ENCODE results near the gene GHR.
"Not testable (repeated sequence)": the region's sequence is repeated elsewhere in the genome, so short reads cannot be mapped to it uniquely, and the experiment has no call there.

The GHR gene

DNA sequence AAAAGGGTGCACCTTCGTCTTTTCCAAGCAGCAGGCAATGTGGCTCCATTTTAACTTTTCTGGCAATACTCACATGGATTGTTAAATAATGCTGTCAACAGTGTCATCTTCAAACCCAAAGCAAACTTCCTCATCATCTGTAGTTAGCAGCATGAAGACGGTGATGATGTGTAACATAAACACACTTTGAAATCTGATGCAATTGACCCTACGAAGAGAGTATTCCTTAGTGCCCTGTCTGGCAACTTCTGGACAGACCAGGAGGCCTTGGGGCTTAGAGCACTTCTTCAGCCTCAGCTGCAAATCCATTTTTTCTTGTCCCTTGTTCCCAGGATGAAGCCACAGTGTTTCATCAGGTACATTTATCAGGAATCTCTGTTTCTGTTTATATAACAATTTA, 149.1 kb downstream of the GHR start:
- no peak overlapping the region for H3K27ac ChIP-seq (replicated peaks)

GRCh38 chr5:42573386-42573785, 150.1 kb downstream of the GHR start:
- Histone ChIP-seq H3K27ac (replicated peaks) (no peak overlapping the region), H3K4me3 (replicated peaks; ENCODE audit: insufficient read depth, low read length) (no peak overlapping the region), H3K27me3 (ENCODE audit: insufficient read depth, poor library complexity, severe bottlenecking) (no peaks in the 10 kb centered on the region)
- no peak for DNase-seq (ENCODE audit: low read depth in 1 of 2, low spot score in 1 of 2)
- TF ChIP-seq POLR2AphosphoS5 (IDR thresholded peaks at IDR 0.05; ENCODE audit: low read depth) (no peak), GABPA (IDR thresholded peaks at IDR 0.05; ENCODE audit: low read depth) (no peak), REST (IDR thresholded peaks at IDR 0.05; ENCODE audit: insufficient replicate concordance, low read depth) (no peak), SPI1 (IDR thresholded peaks at IDR 0.05; ENCODE audit: borderline replicate concordance, low read depth) (no peak), CTCF (IDR thresholded peaks at IDR 0.05; ENCODE audit: insufficient read depth, low read length) (no peak)

More for the DNA sequence above, 149.1 kb downstream of the GHR start:
- Histone ChIP-seq H3K4me3 (replicated peaks; ENCODE audit: insufficient read depth, low read length) (no peak overlapping the region), H3K27me3 (ENCODE audit: insufficient read depth, poor library complexity, severe bottlenecking) (no peaks in the 10 kb centered on the region)
- no peak for DNase-seq (ENCODE audit: low read depth in 1 of 2, low spot score in 1 of 2)
- TF ChIP-seq POLR2AphosphoS5 (IDR thresholded peaks at IDR 0.05; ENCODE audit: low read depth) (no peak), CTCF (IDR thresholded peaks at IDR 0.05; ENCODE audit: insufficient read depth, low read length) (no peak), SPI1 (IDR thresholded peaks at IDR 0.05; ENCODE audit: borderline replicate concordance, low read depth) (no peak), GABPA (IDR thresholded peaks at IDR 0.05; ENCODE audit: low read depth) (no peak), REST (IDR thresholded peaks at IDR 0.05; ENCODE audit: insufficient replicate concordance, low read depth) (no peak)

GRCh38 chr5:42575914-42576313, 152.7 kb downstream of the GHR start:
- not testable (repeated sequence) for DNase-seq (ENCODE audit: low read depth in 1 of 2, low spot score in 1 of 2); H3K27me3 ChIP-seq (ENCODE audit: insufficient read depth, poor library complexity, severe bottlenecking); H3K4me3 ChIP-seq (replicated peaks; ENCODE audit: insufficient read depth, low read length); H3K27ac ChIP-seq (replicated peaks)

DNA sequence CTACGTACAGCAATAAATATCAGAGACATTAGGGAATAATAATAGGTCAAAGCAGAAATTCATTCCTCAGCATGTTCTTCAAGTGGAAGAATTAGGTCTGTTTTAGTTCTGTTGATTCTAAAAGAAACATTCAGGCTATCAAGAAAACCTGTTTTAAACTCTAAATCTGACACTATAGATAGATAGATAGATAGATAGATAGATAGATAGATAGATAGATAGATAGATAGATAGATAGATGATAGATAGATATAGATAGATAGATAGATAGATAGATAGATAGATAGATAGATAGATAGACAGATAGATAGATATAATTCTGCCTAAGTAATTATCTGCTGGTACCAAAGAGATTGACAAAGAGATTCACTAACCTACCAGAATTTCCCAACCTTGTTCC, 155.7 kb downstream of the GHR start:
- not testable (repeated sequence) for H3K4me3 ChIP-seq (replicated peaks; ENCODE audit: insufficient read depth, low read length); H3K27ac ChIP-seq (replicated peaks); DNase-seq (ENCODE audit: low read depth in 1 of 2, low spot score in 1 of 2); H3K27me3 ChIP-seq (ENCODE audit: insufficient read depth, poor library complexity, severe bottlenecking)

- TF ChIP-seq POLR2AphosphoS5 (IDR thresholded peaks at IDR 0.05; ENCODE audit: low read depth) (no peak), CTCF (IDR thresholded peaks at IDR 0.05; ENCODE audit: insufficient read depth, low read length) (no peak), REST (IDR thresholded peaks at IDR 0.05; ENCODE audit: insufficient replicate concordance, low read depth) (no peak), GABPA (IDR thresholded peaks at IDR 0.05; ENCODE audit: low read depth) (no peak), SPI1 (IDR thresholded peaks at IDR 0.05; ENCODE audit: borderline replicate concordance, low read depth) (no peak)
- no peak overlapping the region for H3K27ac ChIP-seq (replicated peaks)
- H3K4me3 ChIP-seq (replicated peaks; ENCODE audit: insufficient read depth, low read length): no peak overlapping the region
- H3K27me3 ChIP-seq (ENCODE audit: insufficient read depth, poor library complexity, severe bottlenecking): no peaks in the 10 kb centered on the region
- no peak for DNase-seq (ENCODE audit: low read depth in 1 of 2, low spot score in 1 of 2)
Measured at GRCh38 chr5:42579320-42579719, 156.1 kb downstream of the GHR start.

All from HL-60 (cell line).